ENCODE data around the gene SLC38A11.
"Not testable (repeated sequence)": the region's sequence is repeated elsewhere in the genome, so short reads cannot be mapped to it uniquely, and the experiment has no call there.

DNA sequence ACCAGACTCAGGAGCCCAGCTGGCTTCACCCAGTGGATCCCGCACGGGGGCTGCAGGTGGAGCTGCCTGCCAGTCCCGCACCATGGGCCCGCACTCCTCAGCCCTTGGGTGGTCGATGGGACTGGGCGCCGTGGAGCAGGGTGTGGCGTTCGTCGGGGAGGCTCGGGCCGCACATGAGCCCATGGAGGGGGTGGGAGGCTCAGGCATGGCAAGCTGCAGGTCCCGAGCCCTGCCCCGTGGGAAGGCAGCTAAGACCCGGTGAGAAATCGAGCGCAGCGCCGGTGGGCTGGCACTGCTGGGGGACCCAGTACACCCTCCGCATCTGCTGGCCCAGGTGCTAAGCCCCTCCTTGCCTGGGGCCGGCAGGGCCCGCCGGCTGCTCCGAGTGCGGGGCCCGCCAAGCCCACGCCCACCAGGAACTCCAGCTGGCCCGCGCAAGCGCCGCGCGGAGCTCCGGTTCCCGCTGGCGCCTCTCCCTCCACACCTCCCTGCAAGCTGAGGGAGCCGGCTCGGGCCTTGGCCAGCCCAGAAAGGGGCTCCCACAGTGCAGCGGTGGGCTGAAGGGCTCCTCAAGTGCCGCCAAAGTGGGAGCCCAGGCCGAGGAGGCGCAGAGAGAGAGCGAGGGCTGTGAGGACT lies 39.5 kb upstream of the SLC38A11 start:
- not testable (repeated sequence) for TF ChIP-seq CTCF (IDR thresholded peaks at IDR 0.05); EZH2 (IDR thresholded peaks at IDR 0.05; ENCODE audit: borderline replicate concordance, insufficient read depth, low read depth, low read length, poor library complexity, severe bottlenecking)

Data from B cell (primary cell).